22Rv1 (cell line): ENCODE results near the gene OSM.

ENCODE experiments used
- H3K27ac ChIP-seq: fragments of 450-650 bp; 2 replicates; pipeline ENCODE4 v1.5.1; 2017
- CTCF ChIP-seq: fragments of 450-650 bp; IDR thresholded peaks from 2 replicates; pipeline ENCODE4 v1.5.1; 2017; ENCODE audit warnings: mild to moderate bottlenecking
- ZFX ChIP-seq: fragments of 450-650 bp; IDR thresholded peaks from 2 replicates; pipeline ENCODE4 v1.6.1; 2017; ENCODE audit warnings: antibody characterized with exemption, borderline replicate concordance

The OSM gene

GRCh38 chr22:30250661-30251267 is 15.9 kb downstream of the OSM start:
- no peak overlapping the region for H3K27ac ChIP-seq
- no peak for TF ChIP-seq CTCF
- no peak for TF ChIP-seq ZFX

- TF ChIP-seq CTCF = no peak
- TF ChIP-seq ZFX = no peak
Measured at GRCh38 chr22:30250039-30250565, 16.5 kb downstream of the OSM start.

GRCh38 chr22:30249049-30250038 is 17.3 kb downstream of the OSM start:
- no peak overlapping the region for H3K27ac ChIP-seq

More at GRCh38 chr22:30250039-30250565, 16.5 kb downstream of the OSM start:
- H3K27ac ChIP-seq = no peak overlapping the region

GRCh38 chr22:30248484-30248883 is 18.2 kb downstream of the OSM start:
- TF ChIP-seq ZFX (no peak), CTCF (no peak)
- H3K27ac ChIP-seq = no peak overlapping the region

More at GRCh38 chr22:30249049-30250038, 17.3 kb downstream of the OSM start:
- TF ChIP-seq ZFX (no peak), CTCF (no peak)

- H3K27ac ChIP-seq = no peak overlapping the region
- TF ChIP-seq CTCF = no peak
- no peak for TF ChIP-seq ZFX
Measured at GRCh38 chr22:30247974-30248373, 18.7 kb downstream of the OSM start.

GRCh38 chr22:30247561-30247960 is 19.1 kb downstream of the OSM start:
- no peak for TF ChIP-seq ZFX
- no peak for TF ChIP-seq CTCF
- H3K27ac ChIP-seq = no peak overlapping the region
